Measurements from ENCODE around the gene MCM7. TPM values are rescaled to one million over a fixed set of nuclear protein-coding genes. Genes with fewer than 3 reads are reported as not detected.

MCM7 gene
- total and polyA plus RNA-seq, 9 donors, result 57.7 to 88.7 (median 80.2) TPM

GRCh38 chr7:100088095-100088620, 13.0 kb downstream of the MCM7 start:
- Histone ChIP-seq H3K27me3 (ENCODE audit: control insufficient read depth, insufficient read depth, low read length) (peaks cover 8% of the 10 kb centered on the region), H3K9me3 (replicated peaks; ENCODE audit: control insufficient read depth, low read depth, low read length) (no peaks in the 10 kb centered on the region), H3K4me1 (ENCODE audit: control insufficient read depth, insufficient read depth, low read length) (peaks cover 21% of the 10 kb centered on the region), H3K36me3 (ENCODE audit: control insufficient read depth, insufficient read depth, low read length) (peaks cover 30% of the 10 kb centered on the region), H3K27ac (ENCODE audit: low read length) (peak overlapping the region; percentile 65), H3K4me3 (ENCODE audit: low read length) (peak overlapping the region; percentile 97)
- WGBS (ENCODE audit: insufficient coverage), result 70% methylated on average over 2 of the region's 11 CpGs
- DNase-seq, result no peak

- Histone ChIP-seq H3K36me3 (ENCODE audit: control insufficient read depth, insufficient read depth, low read length) (peaks cover 21% of the 10 kb centered on the region), H3K27me3 (ENCODE audit: control insufficient read depth, insufficient read depth, low read length) (peaks cover 10% of the 10 kb centered on the region), H3K4me1 (ENCODE audit: control insufficient read depth, insufficient read depth, low read length) (peaks cover 23% of the 10 kb centered on the region), H3K4me3 (ENCODE audit: low read length) (no peak overlapping the region), H3K27ac (ENCODE audit: low read length) (no peak overlapping the region), H3K9me3 (replicated peaks; ENCODE audit: control insufficient read depth, low read depth, low read length) (no peaks in the 10 kb centered on the region)
- WGBS (ENCODE audit: insufficient coverage), result 76% methylated on average over 3 of the region's 10 CpGs
- DNase-seq, result no peak
Measured at GRCh38 chr7:100087055-100087750, 14.0 kb downstream of the MCM7 start.

DNA sequence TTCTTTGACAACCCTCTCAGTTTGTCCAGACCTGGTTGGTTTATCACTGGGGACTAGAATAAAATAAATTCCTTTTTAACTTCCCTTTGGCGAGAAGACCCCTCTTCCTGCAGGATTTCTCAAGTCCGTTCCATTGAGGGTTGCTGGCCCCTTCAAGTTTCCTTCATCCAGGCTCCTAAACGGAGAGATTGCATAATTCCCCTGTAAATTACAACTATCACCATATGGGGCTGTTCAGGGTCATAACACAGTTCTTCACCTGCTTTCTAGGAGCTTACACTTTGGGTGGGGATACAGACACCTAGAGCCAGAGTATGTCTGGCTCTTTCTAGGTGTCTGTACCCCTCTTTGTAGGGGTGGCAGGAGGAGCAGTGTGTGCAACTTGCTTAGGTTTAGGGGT, 15.7 kb downstream of the MCM7 start:
- Histone ChIP-seq H3K4me1 (ENCODE audit: control insufficient read depth, insufficient read depth, low read length) (peaks cover 29% of the 10 kb centered on the region), H3K9me3 (replicated peaks; ENCODE audit: control insufficient read depth, low read depth, low read length) (no peaks in the 10 kb centered on the region), H3K36me3 (ENCODE audit: control insufficient read depth, insufficient read depth, low read length) (peaks cover 4% of the 10 kb centered on the region), H3K27ac (ENCODE audit: low read length) (no peak overlapping the region), H3K27me3 (ENCODE audit: control insufficient read depth, insufficient read depth, low read length) (peaks cover 10% of the 10 kb centered on the region), H3K4me3 (ENCODE audit: low read length) (no peak overlapping the region)
- WGBS (ENCODE audit: insufficient coverage), result 53% methylated on average over 2 of the region's 3 CpGs
- no peak for DNase-seq

- Histone ChIP-seq H3K4me1 (ENCODE audit: control insufficient read depth, insufficient read depth, low read length) (peaks cover 27% of the 10 kb centered on the region), H3K36me3 (ENCODE audit: control insufficient read depth, insufficient read depth, low read length) (peaks cover 16% of the 10 kb centered on the region), H3K9me3 (replicated peaks; ENCODE audit: control insufficient read depth, low read depth, low read length) (no peaks in the 10 kb centered on the region), H3K4me3 (ENCODE audit: low read length) (no peak overlapping the region), H3K27ac (ENCODE audit: low read length) (peak overlapping the region; percentile 78), H3K27me3 (ENCODE audit: control insufficient read depth, insufficient read depth, low read length) (peaks cover 10% of the 10 kb centered on the region)
- no CpG with 5 or more reads among the region's 4 CpGs for WGBS (ENCODE audit: insufficient coverage)
- no peak for DNase-seq
Measured at GRCh38 chr7:100082978-100083377, 18.2 kb downstream of the MCM7 start.

DNA sequence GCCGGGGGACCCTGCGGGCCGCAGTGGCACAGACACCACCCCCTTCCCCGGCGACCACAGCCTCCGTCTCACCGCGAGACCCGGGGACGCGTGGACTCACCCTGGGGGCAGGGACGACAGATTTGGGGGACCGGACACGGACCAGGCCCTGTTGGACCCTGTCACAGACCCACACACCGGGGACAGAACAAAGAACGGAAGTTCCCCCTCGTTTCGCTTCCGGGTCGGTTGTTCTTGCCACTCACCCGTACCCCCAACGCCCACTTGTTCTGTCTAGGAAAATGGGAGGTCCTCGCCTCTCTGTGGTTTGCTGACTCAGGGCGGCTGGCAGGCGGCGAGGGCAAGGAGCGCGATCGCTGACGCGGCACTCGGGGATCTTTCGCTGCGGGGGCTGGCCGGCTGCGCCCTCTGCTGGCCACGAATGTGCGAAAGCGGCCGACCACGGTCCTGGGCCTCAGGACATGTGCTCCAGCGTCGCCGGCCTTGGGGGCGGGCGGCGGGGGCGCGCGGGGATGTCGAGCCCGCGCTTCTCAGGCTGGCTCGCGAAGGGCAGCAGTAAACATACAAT, 19.6 kb downstream of the MCM7 start, which contains the start of gene ZNF3:
Gene ZNF3 (minus strand): TSS at position 189 of the 568 bp plus-strand sequence. CDS start 4,366 bp downstream, outside the sequence.
- Histone ChIP-seq H3K4me3 (ENCODE audit: low read length) (peak within 1 kb of the TSS; percentile 94), H3K4me1 (ENCODE audit: control insufficient read depth, insufficient read depth, low read length) (peaks cover 26% of the 10 kb centered on the region), H3K27ac (ENCODE audit: low read length) (peak within 1 kb of the TSS; percentile 88), H3K36me3 (ENCODE audit: control insufficient read depth, insufficient read depth, low read length) (peaks cover 27% of the 10 kb centered on the region), H3K27me3 (ENCODE audit: control insufficient read depth, insufficient read depth, low read length) (peaks cover 10% of the 10 kb centered on the region), H3K9me3 (replicated peaks; ENCODE audit: control insufficient read depth, low read depth, low read length) (peaks cover 3% of the 10 kb centered on the region)
- WGBS (ENCODE audit: insufficient coverage), result under 1% methylated on average over 47 of the region's 55 CpGs
- peak; percentile 100 for DNase-seq

DNA sequence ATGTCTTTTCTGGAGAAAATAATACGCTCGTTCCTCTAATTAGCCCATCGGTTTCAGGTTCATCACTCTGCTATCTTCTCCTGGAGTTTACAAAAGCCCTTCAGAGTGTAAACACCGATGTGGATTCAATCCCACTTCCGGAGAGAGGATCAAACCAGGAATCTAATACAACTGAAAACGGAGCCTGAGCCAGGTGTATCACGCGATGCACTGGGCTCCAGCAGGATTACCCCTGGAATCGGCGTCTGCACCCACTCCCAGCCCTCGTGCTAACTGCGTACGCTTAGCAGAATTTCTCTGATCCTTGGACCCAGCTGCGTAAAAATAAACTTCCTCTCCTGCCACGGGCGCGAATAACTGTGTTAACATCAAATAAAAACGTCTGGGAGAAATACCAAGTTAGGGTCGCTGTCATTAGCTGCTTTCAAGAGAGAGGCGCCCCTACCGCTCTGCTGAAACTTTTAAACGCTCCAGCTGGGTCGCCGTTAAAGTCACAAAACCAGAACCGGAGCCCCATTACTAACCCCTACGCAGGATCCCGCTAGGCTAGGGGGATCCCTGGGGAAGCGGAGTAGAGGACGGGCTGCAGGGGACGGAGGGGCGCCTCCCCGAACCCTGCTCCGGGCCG, 20.2 kb downstream of the MCM7 start:
- Histone ChIP-seq H3K27me3 (ENCODE audit: control insufficient read depth, insufficient read depth, low read length) (peaks cover 10% of the 10 kb centered on the region), H3K9me3 (replicated peaks; ENCODE audit: control insufficient read depth, low read depth, low read length) (peaks cover 3% of the 10 kb centered on the region), H3K36me3 (ENCODE audit: control insufficient read depth, insufficient read depth, low read length) (peaks cover 33% of the 10 kb centered on the region), H3K4me3 (ENCODE audit: low read length) (peak overlapping the region; percentile 94), H3K4me1 (ENCODE audit: control insufficient read depth, insufficient read depth, low read length) (peaks cover 26% of the 10 kb centered on the region), H3K27ac (ENCODE audit: low read length) (peak overlapping the region; percentile 88)
- DNase-seq, result no peak
- under 1% methylated on average over 23 of the region's 34 CpGs for WGBS (ENCODE audit: insufficient coverage)

DNA sequence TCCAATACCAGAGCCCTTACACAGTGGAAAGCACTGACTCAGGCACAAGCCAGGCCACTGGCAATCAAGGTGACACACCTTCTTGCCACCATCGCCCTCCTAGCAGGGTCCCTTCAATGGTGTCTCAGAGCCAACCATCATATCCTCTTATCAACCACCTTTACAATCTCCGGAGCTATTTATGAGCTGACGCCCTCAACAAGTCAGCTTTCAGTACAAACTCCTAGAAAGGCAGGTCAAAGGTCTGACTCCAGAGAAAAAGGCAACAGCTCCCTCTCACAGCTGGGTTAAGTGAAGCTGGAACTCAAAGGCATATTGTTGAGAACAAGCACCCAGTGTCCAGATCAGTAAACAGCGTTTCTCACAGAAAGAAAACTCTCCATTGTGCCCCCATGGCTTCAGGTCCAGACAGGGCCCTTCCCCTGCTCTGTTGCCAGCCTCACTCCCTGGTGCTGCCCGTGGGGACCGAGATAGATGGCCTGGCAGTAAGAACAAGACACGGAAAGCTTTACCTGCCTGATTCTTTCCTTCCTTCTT, 22.1 kb downstream of the MCM7 start:
- Histone ChIP-seq H3K27ac (ENCODE audit: low read length) (no peak overlapping the region), H3K4me3 (ENCODE audit: low read length) (no peak overlapping the region), H3K27me3 (ENCODE audit: control insufficient read depth, insufficient read depth, low read length) (peaks cover 8% of the 10 kb centered on the region), H3K4me1 (ENCODE audit: control insufficient read depth, insufficient read depth, low read length) (peaks cover 26% of the 10 kb centered on the region), H3K9me3 (replicated peaks; ENCODE audit: control insufficient read depth, low read depth, low read length) (peaks cover 6% of the 10 kb centered on the region), H3K36me3 (ENCODE audit: control insufficient read depth, insufficient read depth, low read length) (peaks cover 52% of the 10 kb centered on the region)
- DNase-seq, result no peak
- 81% methylated on average over 6 of the region's 7 CpGs for WGBS (ENCODE audit: insufficient coverage)

DNA sequence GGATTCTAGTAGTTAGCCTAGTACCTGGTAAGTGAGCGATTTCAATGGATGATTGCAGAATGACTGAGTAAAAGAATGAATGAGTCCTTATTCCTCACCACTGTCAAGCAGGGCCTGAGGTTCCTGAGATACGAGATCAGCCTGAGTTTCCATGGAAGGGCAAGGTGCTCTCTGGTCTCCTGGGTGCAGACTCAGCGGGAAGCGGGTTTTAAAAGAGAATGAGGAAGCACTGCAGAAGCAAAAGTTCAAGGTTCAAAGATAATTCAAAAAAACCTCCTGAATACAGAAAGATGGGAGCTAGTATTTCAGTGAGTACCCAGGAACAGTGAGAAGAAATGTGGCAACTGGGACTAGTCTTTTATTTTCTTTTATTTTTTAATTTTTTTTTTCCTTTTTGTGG, 24.0 kb downstream of the MCM7 start:
- Histone ChIP-seq H3K36me3 (ENCODE audit: control insufficient read depth, insufficient read depth, low read length) (peaks cover 71% of the 10 kb centered on the region), H3K4me3 (ENCODE audit: low read length) (no peak overlapping the region), H3K27me3 (ENCODE audit: control insufficient read depth, insufficient read depth, low read length) (no peaks in the 10 kb centered on the region), H3K27ac (ENCODE audit: low read length) (no peak overlapping the region), H3K9me3 (replicated peaks; ENCODE audit: control insufficient read depth, low read depth, low read length) (peaks cover 22% of the 10 kb centered on the region), H3K4me1 (ENCODE audit: control insufficient read depth, insufficient read depth, low read length) (peaks cover 19% of the 10 kb centered on the region)
- no CpG with 5 or more reads among the region's 4 CpGs for WGBS (ENCODE audit: insufficient coverage)
- DNase-seq, result no peak

DNA sequence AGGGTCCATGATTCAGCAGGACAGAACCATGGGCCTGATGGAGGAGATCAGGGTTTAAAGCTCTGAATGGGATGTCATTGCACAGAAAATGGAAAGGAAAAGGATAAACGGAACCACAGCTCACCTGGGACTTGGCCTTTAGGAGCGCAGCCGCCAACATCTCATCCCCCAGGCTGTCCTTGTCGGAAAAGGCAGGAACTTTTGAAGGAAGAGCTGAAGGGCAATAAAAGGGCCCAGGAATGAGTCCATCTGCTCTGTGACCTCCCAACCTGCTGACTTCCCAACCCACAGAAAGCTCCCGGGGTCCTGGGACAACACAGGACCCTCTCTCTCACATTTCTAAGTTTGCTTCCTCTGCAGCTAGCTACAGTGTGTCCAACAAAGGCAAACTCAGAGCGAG, 25.8 kb downstream of the MCM7 start:
- WGBS (ENCODE audit: insufficient coverage), result 89% methylated on average over 3 of the region's 6 CpGs
- Histone ChIP-seq H3K9me3 (replicated peaks; ENCODE audit: control insufficient read depth, low read depth, low read length) (peaks cover 39% of the 10 kb centered on the region), H3K4me1 (ENCODE audit: control insufficient read depth, insufficient read depth, low read length) (peaks cover 12% of the 10 kb centered on the region), H3K27me3 (ENCODE audit: control insufficient read depth, insufficient read depth, low read length) (no peaks in the 10 kb centered on the region), H3K4me3 (ENCODE audit: low read length) (no peak overlapping the region), H3K36me3 (ENCODE audit: control insufficient read depth, insufficient read depth, low read length) (peaks cover 89% of the 10 kb centered on the region), H3K27ac (ENCODE audit: low read length) (no peak overlapping the region)
- DNase-seq, result no peak

DNA sequence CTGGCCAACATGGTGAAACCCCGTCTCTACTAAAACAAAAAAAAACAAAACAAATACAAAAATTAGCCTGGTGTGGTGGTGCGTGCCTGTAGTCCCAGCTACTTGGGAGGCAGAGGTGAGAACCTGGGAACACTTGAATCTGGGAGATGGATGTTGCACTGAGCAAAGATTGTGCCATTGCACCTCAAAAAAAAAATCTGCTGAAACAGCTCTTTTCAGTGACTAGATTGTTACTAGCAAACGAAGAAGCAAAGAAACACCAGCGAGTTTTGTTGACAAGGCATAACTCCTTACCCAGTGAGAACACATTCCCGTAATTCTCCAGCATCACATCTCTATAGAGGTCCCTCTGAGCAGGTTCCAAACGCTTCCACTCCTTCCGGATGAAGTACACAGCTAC, 26.4 kb downstream of the MCM7 start:
- peaks cover 94% of the 10 kb centered on the region for H3K36me3 ChIP-seq (ENCODE audit: control insufficient read depth, insufficient read depth, low read length)
- H3K4me3 ChIP-seq (ENCODE audit: low read length), result no peak overlapping the region
- H3K27ac ChIP-seq (ENCODE audit: low read length), result no peak overlapping the region
- no peaks in the 10 kb centered on the region for H3K27me3 ChIP-seq (ENCODE audit: control insufficient read depth, insufficient read depth, low read length)
- WGBS (ENCODE audit: insufficient coverage), result 93% methylated on average over 3 of the region's 7 CpGs
- H3K4me1 ChIP-seq (ENCODE audit: control insufficient read depth, insufficient read depth, low read length), result peaks cover 6% of the 10 kb centered on the region
- H3K9me3 ChIP-seq (replicated peaks; ENCODE audit: control insufficient read depth, low read depth, low read length), result peaks cover 45% of the 10 kb centered on the region
- no peak for DNase-seq

Measured in muscle of leg (tissue), 11 donors.